HG03064 (cell line): ENCODE data around the gene TMEM220.
A peak's percentile ranks its signal among the peaks of the same experiment; 100 is the strongest.

Experiments used
- ATAC-seq: cut with Tn5 transposase; IDR thresholded peaks from one replicate; pipeline ENCODE4 v1.9.1; 2021; ENCODE audit warnings: low read depth; ENCODE audit not compliant: unreplicated experiment

The TMEM220 gene

GRCh38 chr17:10729334-10730193 lies at the start of gene TMEM220:
TSS of gene TMEM220 (minus strand) at chr17:10730023. CDS start at chr17:10729851, 172 bp downstream.
- peak; percentile 56 for ATAC-seq

GRCh38 chr17:10779609-10780008 lies 49.8 kb upstream of the TMEM220 start:
- no peak for ATAC-seq

GRCh38 chr17:10777890-10778289 lies 48.1 kb upstream of the TMEM220 start:
- ATAC-seq, result no peak

GRCh38 chr17:10777131-10777807 lies 47.4 kb upstream of the TMEM220 start:
- no peak for ATAC-seq

GRCh38 chr17:10776381-10776780 lies 46.6 kb upstream of the TMEM220 start:
- no peak for ATAC-seq

- no peak for ATAC-seq
Measured at GRCh38 chr17:10775740-10776356, 46.0 kb upstream of the TMEM220 start.

- ATAC-seq, result no peak
Measured at GRCh38 chr17:10775058-10775457, 45.2 kb upstream of the TMEM220 start.

- ATAC-seq, result no peak
Measured at GRCh38 chr17:10773391-10773790, 43.6 kb upstream of the TMEM220 start.

- ATAC-seq, result no peak
Measured at GRCh38 chr17:10772425-10773380, 42.9 kb upstream of the TMEM220 start.

GRCh38 chr17:10771148-10771547 lies 41.3 kb upstream of the TMEM220 start:
- ATAC-seq, result no peak

- no peak for ATAC-seq
Measured at GRCh38 chr17:10769840-10770239, 40.0 kb upstream of the TMEM220 start.

GRCh38 chr17:10768750-10769251 lies 39.0 kb upstream of the TMEM220 start:
- ATAC-seq, result no peak

GRCh38 chr17:10767232-10767631 lies 37.4 kb upstream of the TMEM220 start:
- no peak for ATAC-seq

- ATAC-seq, result no peak
Measured at GRCh38 chr17:10762037-10762436, 32.2 kb upstream of the TMEM220 start.

GRCh38 chr17:10761281-10761680 lies 31.5 kb upstream of the TMEM220 start:
- no peak for ATAC-seq

- no peak for ATAC-seq
Measured at GRCh38 chr17:10758062-10758461, 28.2 kb upstream of the TMEM220 start.

GRCh38 chr17:10757647-10758046 lies 27.8 kb upstream of the TMEM220 start:
- no peak for ATAC-seq

- no peak for ATAC-seq
Measured at GRCh38 chr17:10757067-10757466, 27.2 kb upstream of the TMEM220 start.

GRCh38 chr17:10756619-10757018 lies 26.8 kb upstream of the TMEM220 start:
- ATAC-seq, result no peak

- ATAC-seq, result no peak
Measured at GRCh38 chr17:10756185-10756584, 26.4 kb upstream of the TMEM220 start.
